CD4-positive, alpha-beta T cell (primary cell): ENCODE measurements around the gene AKR1E2. TPM values are rescaled to one million over a fixed set of nuclear protein-coding genes. Genes with fewer than 3 reads are reported as not detected.

Experiments
- ATAC-seq: fragments of 200-7000 bp; cut with Tn5 transposase; one replicate; pipeline ENCODE4 v1.10.0; 2022; ENCODE audit warnings: mild to moderate bottlenecking; ENCODE audit not compliant: poor library complexity
- CTCF ChIA-PET: fragments of 350-600 bp; sonication (Branson Sonifier 250); formaldehyde crosslinking; loops from one replicate; lab custom pipeline; 2021; ENCODE audit warnings: antibody characterized with exemption, inconsistent platforms; lab: Charles Lee
- POLR2A ChIA-PET: fragments of 350-600 bp; sonication (Branson Sonifier 250); formaldehyde crosslinking; loops from one replicate; lab custom pipeline; 2021; ENCODE audit warnings: antibody characterized with exemption, inconsistent platforms; lab: Charles Lee
- DNase-seq, 14 experiments: peaks; one replicate each; pipeline ENCODE4 v3.0.0-alpha.2; 2013 to 2020; ENCODE audit warnings: mixed read lengths in 2 of 14
- H3K27ac ChIP-seq, 2 donors: one replicate each; pipeline versions ENCODE4 v1.5.1 to v1.7.0; 2013; ENCODE audit warnings: low read length in 2 of 2, low read depth in 1 of 2, mild to moderate bottlenecking in 1 of 2
- H3K27me3 ChIP-seq, 2 experiments: 1 replicate in 1 of 2; 2 replicates in 1 of 2; pipeline versions ENCODE4 v1.6.1 to v1.7.0; 2013; ENCODE audit warnings: low read length in 2 of 2, control low read depth in 1 of 2, mild to moderate bottlenecking in 1 of 2, moderate library complexity in 1 of 2; ENCODE audit not compliant: insufficient read depth in 2 of 2, control insufficient read depth in 1 of 2
- H3K36me3 ChIP-seq: one replicate; pipeline ENCODE4 v1.6.1; 2013; ENCODE audit warnings: low read length, control low read depth; ENCODE audit not compliant: insufficient read depth
- H3K4me1 ChIP-seq: one replicate; pipeline ENCODE4 v1.6.1; 2013; ENCODE audit warnings: low read length, control low read depth; ENCODE audit not compliant: insufficient read depth
- H3K4me3 ChIP-seq: one replicate; pipeline ENCODE4 v1.5.1; 2013; ENCODE audit warnings: mild to moderate bottlenecking, low read length, moderate library complexity
- H3K9me3 ChIP-seq, 2 experiments: 1 replicate in 1 of 2; 2 replicates in 1 of 2; pipeline versions ENCODE4 v1.6.1 to v1.7.0; 2013; ENCODE audit warnings: low read length in 2 of 2, mild to moderate bottlenecking in 2 of 2, control low read depth in 1 of 2, moderate library complexity in 1 of 2; ENCODE audit not compliant: control insufficient read depth in 1 of 2, insufficient read depth in 1 of 2
- H3K27ac Mint-ChIP-seq: one replicate; pipeline ENCODE4 v1.8.0; 2020; ENCODE audit warnings: mixed read lengths
- H3K27me3 Mint-ChIP-seq: one replicate; pipeline ENCODE4 v1.8.0; 2021; ENCODE audit warnings: mixed read lengths
- H3K36me3 Mint-ChIP-seq: one replicate; pipeline ENCODE4 v1.8.0; 2021; ENCODE audit warnings: low read depth, mixed read lengths
- H3K4me1 Mint-ChIP-seq: one replicate; pipeline ENCODE4 v1.8.0; 2021; ENCODE audit warnings: low read depth, mixed read lengths
- H3K4me3 Mint-ChIP-seq: one replicate; pipeline ENCODE4 v1.8.0; 2020; ENCODE audit warnings: mild to moderate bottlenecking, mixed read lengths
- H3K9me3 Mint-ChIP-seq: one replicate; pipeline ENCODE4 v1.8.0; 2020; ENCODE audit warnings: mixed read lengths
- intact Hi-C, 2 experiments: fragments of 100-400 bp; cut with DNase I in 1 of 2; cut with micrococcal nuclease in 1 of 2; formaldehyde crosslinking; loops; one replicate each; pipeline versions ENCODE4 v1.15.1 to v1.9.0; 2023 to 2025; cut with DNase I, micrococcal nuclease
- total RNA-seq, 174 experiments: library from RNA in 2 of 174; stranded (reverse) in 2 of 174; gene quantifications; one replicate each; pipeline ENCODE4 v1.2.3 and lab custom pipeline; 2021 to 2026
- TF ChIP-seq, protein P1 (sequence below): fragments of 200-600 bp; IDR thresholded peaks from one replicate; pipeline ENCODE4 v1.8.0; 2022; ENCODE audit warnings: antibody characterized with exemption, mild to moderate bottlenecking

Gene AKR1E2
- total RNA-seq, 2 experiments from 2014 or later = 26.0 to 30.4 TPM

DNA sequence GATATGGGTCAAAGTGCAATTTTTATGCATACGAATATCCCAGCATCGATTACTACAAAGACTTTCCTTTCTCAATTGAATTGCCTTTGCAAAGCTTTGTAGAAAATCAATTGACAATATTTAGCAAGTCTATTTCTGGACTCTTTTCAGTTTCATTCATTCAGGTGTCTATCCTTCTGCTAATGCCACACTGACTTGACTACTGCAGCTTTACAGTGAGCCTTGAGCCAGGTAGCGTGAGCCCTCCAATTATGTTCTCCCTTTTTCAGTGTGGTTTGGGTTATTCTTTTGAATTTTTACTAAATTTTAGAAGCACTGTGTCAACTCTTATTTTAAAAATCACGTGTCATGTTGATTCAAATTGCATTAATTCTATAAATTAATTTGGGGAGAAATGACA lies 19.5 kb upstream of the AKR1E2 start:
- DNase-seq (no peak), ATAC-seq (no peak)
- Histone ChIP-seq H3K9me3 (no peaks in the 10 kb centered on the region), H3K36me3 (no peaks in the 10 kb centered on the region), H3K4me1 (no peaks in the 10 kb centered on the region), H3K27me3 (no peaks in the 10 kb centered on the region), H3K27ac (no peak overlapping the region), H3K4me3 (no peak overlapping the region)
- TF ChIP-seq, protein P1, sequence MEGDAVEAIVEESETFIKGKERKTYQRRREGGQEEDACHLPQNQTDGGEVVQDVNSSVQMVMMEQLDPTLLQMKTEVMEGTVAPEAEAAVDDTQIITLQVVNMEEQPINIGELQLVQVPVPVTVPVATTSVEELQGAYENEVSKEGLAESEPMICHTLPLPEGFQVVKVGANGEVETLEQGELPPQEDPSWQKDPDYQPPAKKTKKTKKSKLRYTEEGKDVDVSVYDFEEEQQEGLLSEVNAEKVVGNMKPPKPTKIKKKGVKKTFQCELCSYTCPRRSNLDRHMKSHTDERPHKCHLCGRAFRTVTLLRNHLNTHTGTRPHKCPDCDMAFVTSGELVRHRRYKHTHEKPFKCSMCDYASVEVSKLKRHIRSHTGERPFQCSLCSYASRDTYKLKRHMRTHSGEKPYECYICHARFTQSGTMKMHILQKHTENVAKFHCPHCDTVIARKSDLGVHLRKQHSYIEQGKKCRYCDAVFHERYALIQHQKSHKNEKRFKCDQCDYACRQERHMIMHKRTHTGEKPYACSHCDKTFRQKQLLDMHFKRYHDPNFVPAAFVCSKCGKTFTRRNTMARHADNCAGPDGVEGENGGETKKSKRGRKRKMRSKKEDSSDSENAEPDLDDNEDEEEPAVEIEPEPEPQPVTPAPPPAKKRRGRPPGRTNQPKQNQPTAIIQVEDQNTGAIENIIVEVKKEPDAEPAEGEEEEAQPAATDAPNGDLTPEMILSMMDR = no peak
- Mint-ChIP-seq H3K9me3 (no peaks in the 10 kb centered on the region), H3K36me3 (no peaks in the 10 kb centered on the region), H3K27ac (no peak overlapping the region), H3K27me3 (peaks cover 8% of the 10 kb centered on the region), H3K4me3 (no peak overlapping the region), H3K4me1 (no peaks in the 10 kb centered on the region)
- intact Hi-C loops = no loop called here
- CTCF ChIA-PET = interaction anchor here (0.9 kb wide), 1 partner anchor 8 kb away, joined by 3 read pairs; no protein-coding TSS in a partner anchor
- POLR2A ChIA-PET = no interaction called here

DNA sequence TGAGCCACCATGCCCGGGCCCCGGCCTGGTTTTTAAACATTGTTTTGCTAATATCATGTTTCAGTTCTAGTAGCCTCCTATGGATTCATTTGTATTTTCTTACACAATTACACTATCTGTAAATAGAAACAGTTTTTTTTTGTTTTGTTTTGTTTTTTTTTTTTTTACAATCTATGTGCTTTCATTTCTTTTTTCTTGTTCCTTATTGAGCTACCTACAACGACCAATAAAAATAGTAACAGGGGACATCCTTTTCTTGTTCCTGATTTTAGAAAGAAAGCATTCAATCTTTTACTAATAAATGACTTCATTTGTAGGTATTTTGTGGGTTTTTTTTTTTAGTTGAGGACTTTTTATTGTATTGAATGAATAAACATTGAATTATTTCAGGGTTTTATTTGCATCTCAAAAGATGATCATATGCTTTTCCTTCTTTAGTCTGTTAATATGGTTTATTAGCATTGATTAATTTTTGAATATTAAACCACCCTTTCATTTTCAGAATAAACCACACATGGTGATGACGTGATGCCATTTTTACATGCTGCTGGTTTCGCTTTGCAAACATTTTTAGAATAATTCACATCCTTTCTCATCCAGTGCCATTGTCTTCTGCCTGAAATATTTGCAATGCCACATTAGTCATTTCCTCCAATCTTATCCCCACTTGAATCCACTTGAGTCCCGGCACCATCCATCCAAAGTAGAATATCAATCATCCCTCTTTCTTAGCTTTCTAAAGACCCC lies 18.1 kb upstream of the AKR1E2 start:
- Histone ChIP-seq H3K4me3 (no peak overlapping the region), H3K36me3 (no peaks in the 10 kb centered on the region), H3K4me1 (no peaks in the 10 kb centered on the region), H3K9me3 (no peaks in the 10 kb centered on the region), H3K27ac (no peak overlapping the region), H3K27me3 (peaks cover 0 to 4% of the 10 kb centered on the region in 2 experiments)
- no peak for ATAC-seq
- Mint-ChIP-seq H3K27ac (no peak overlapping the region), H3K9me3 (no peaks in the 10 kb centered on the region), H3K36me3 (no peaks in the 10 kb centered on the region), H3K4me3 (no peak overlapping the region), H3K4me1 (no peaks in the 10 kb centered on the region), H3K27me3 (peaks cover 11% of the 10 kb centered on the region)
- intact Hi-C loops = no loop called here
- CTCF ChIA-PET = no interaction called here
- DNase-seq = no peak
- TF ChIP-seq, protein P1 = no peak
- POLR2A ChIA-PET = interaction anchor here (0.6 kb wide), 1 partner anchor 284 kb away, joined by 3 read pairs; no protein-coding TSS in a partner anchor

DNA sequence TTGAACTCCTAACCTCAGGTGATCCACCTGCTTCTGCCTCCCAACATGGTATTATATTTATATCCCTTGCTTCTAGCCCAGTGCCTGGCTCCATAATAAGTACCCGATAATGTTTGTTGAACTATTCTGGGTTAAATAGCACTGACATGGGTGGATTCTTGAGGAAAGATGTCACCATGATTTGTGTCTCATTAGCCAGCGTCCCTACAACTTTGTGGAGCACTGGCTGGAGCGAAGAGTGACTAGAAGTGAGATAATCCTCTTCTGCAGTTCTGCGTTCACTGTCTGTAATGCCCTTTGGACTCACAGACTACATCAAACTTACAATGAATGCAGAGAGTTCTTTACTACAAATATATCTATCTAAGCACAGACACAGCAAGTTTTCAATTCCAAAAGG lies 16.9 kb upstream of the AKR1E2 start:
- no peak overlapping the region for H3K4me3 Mint-ChIP-seq
- no peaks in the 10 kb centered on the region for H3K4me1 ChIP-seq
- POLR2A ChIA-PET = no interaction called here

More for the DNA sequence above, 16.9 kb upstream of the AKR1E2 start:
- Histone ChIP-seq H3K4me3 (no peak overlapping the region), H3K36me3 (no peaks in the 10 kb centered on the region), H3K9me3 (no peaks in the 10 kb centered on the region), H3K27ac (no peak overlapping the region), H3K27me3 (peaks cover 0 to 4% of the 10 kb centered on the region in 2 experiments)
- Mint-ChIP-seq H3K9me3 (no peaks in the 10 kb centered on the region), H3K4me1 (no peaks in the 10 kb centered on the region), H3K27me3 (peaks cover 11% of the 10 kb centered on the region), H3K27ac (no peak overlapping the region), H3K36me3 (no peaks in the 10 kb centered on the region)
- TF ChIP-seq, protein P1 = no peak
- intact Hi-C loops = no loop called here
- CTCF ChIA-PET = no interaction called here
- DNase-seq = no peak
- ATAC-seq = no peak
